ENCODE results near the gene RNF169.

Gene RNF169

GRCh38 chr11:74784726-74785125 is 36.1 kb downstream of the RNF169 start:
- TF ChIP-seq CTCF (IDR thresholded peaks at IDR 0.05; ENCODE audit: control insufficient read depth, insufficient read depth, low read depth, low read length, missing control alignments), result no peak
- DNase-seq (ENCODE audit: low read depth), result no peak
- no peak overlapping the region for H3K4me3 ChIP-seq (ENCODE audit: control insufficient read depth, low read depth, low read length)

GRCh38 chr11:74786574-74786973 is 37.9 kb downstream of the RNF169 start:
- TF ChIP-seq CTCF (IDR thresholded peaks at IDR 0.05; ENCODE audit: control insufficient read depth, insufficient read depth, low read depth, low read length, missing control alignments), result no peak
- H3K4me3 ChIP-seq (ENCODE audit: control insufficient read depth, low read depth, low read length), result no peak overlapping the region
- no peak for DNase-seq (ENCODE audit: low read depth)

GRCh38 chr11:74791333-74792100 is 42.9 kb downstream of the RNF169 start:
- DNase-seq (ENCODE audit: low read depth), result no peak
- H3K4me3 ChIP-seq (ENCODE audit: control insufficient read depth, low read depth, low read length), result no peak overlapping the region
- no peak for TF ChIP-seq CTCF (IDR thresholded peaks at IDR 0.05; ENCODE audit: control insufficient read depth, insufficient read depth, low read depth, low read length, missing control alignments)

GRCh38 chr11:74806267-74806666 is 57.6 kb downstream of the RNF169 start:
- no peak for DNase-seq (ENCODE audit: low read depth)
- no peak overlapping the region for H3K4me3 ChIP-seq (ENCODE audit: control insufficient read depth, low read depth, low read length)
- TF ChIP-seq CTCF (IDR thresholded peaks at IDR 0.05; ENCODE audit: control insufficient read depth, insufficient read depth, low read depth, low read length, missing control alignments), result no peak

- no peak for TF ChIP-seq CTCF (IDR thresholded peaks at IDR 0.05; ENCODE audit: control insufficient read depth, insufficient read depth, low read depth, low read length, missing control alignments)
- H3K4me3 ChIP-seq (ENCODE audit: control insufficient read depth, low read depth, low read length), result no peak overlapping the region
- DNase-seq (ENCODE audit: low read depth), result no peak
Measured at GRCh38 chr11:74809801-74810200, 61.2 kb downstream of the RNF169 start.

GRCh38 chr11:74815966-74816365 is 67.3 kb downstream of the RNF169 start:
- no peak for TF ChIP-seq CTCF (IDR thresholded peaks at IDR 0.05; ENCODE audit: control insufficient read depth, insufficient read depth, low read depth, low read length, missing control alignments)
- DNase-seq (ENCODE audit: low read depth), result no peak
- no peak overlapping the region for H3K4me3 ChIP-seq (ENCODE audit: control insufficient read depth, low read depth, low read length)
